GM11168 (cell line): ENCODE data around the gene GRHL3.

Experiments used
- in situ Hi-C: fragments of 300-500 bp; cut with MboI; formaldehyde crosslinking; loops from one replicate; pipeline ENCODE4 v1.12.0; 2022; ENCODE audit warnings: low sequenced_read_pairs; ENCODE audit not compliant: unreplicated experiment

The GRHL3 gene

GRCh38 chr1:24364605-24364974 lies 45.4 kb downstream of the GRHL3 start:
- in situ Hi-C loops = no loop called here

GRCh38 chr1:24364975-24365678 lies 46.0 kb downstream of the GRHL3 start:
- in situ Hi-C loops = no loop called here

- in situ Hi-C loops = no loop called here
Observed at GRCh38 chr1:24366707-24367106, 47.5 kb downstream of the GRHL3 start.

DNA sequence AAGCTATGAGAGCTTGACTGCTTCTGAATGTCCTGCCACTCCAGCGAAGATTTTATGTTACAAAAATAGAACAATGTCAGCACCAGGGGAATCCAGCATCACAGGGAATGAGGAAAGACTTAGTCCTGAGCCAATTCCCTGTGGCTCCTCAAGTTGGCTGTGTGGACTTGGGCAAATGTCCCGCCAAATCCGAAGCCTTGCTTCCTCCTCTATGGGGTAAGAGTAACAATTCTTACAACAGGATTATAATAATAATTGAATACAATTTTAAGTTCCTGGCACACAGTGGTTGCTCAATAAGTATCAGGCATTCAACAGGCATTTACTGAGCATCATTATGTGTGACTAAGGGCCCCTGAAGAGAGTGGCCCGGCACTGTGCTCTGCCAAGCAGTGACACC lies 50.0 kb downstream of the GRHL3 start:
- in situ Hi-C loops = no loop called here

DNA sequence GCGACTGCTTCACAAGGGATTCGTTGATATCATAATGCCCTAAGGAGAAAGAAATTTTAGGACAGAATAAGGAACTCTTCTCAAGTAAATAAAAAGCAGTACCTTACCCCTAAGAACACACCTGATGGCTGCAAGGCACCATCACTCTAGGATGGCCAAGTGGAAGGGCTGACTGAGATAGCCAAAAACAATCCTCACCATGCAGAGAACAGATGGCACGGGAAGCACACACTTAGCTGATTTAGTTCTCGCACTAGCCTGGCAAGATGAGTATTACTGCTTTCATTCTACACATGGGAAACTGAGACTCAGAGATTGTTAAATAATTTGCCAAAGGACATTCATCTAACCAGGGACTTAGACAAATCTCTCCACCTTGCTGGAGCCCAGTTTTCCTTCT lies 50.6 kb downstream of the GRHL3 start:
- in situ Hi-C loops = no loop called here

DNA sequence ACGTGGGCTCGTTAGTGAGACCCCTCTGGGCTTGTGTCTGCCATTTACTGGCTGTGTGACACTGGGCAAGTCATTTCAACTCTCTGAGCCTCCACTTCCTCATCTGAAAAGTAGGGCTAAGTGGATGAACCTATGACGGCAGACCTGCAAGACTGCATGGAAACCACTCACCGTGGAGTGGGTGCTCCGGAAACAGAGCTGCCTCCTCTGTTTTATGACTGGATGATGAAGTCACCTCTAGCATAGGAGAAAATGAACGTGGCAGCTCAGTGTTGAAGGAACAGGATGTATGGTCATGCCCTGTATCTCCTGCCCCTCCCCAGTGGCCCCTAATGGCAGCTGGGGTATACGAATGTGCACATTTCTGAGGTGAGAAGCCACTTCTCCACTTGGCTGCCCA lies 53.9 kb downstream of the GRHL3 start:
- in situ Hi-C loops = no loop called here

DNA sequence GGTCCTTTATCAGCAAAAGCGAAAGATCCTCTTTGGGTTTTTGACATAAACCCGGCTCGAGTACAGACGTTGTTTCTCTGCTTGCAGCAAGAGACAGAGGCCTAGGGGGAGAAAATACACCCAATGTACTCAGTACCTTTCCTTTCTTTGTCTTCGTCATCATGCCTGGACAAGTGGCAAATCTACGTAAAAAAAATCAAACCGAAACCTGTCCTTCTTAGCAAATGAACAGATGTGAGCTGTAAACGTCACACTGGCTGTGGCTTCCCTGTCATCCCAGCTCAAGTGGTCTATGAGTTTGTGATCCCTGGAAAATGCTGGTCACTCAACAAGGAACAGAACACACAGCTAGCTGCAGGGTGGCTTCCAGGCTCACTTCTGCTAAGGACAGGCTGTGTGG lies 54.6 kb downstream of the GRHL3 start:
- in situ Hi-C loops = no loop called here

DNA sequence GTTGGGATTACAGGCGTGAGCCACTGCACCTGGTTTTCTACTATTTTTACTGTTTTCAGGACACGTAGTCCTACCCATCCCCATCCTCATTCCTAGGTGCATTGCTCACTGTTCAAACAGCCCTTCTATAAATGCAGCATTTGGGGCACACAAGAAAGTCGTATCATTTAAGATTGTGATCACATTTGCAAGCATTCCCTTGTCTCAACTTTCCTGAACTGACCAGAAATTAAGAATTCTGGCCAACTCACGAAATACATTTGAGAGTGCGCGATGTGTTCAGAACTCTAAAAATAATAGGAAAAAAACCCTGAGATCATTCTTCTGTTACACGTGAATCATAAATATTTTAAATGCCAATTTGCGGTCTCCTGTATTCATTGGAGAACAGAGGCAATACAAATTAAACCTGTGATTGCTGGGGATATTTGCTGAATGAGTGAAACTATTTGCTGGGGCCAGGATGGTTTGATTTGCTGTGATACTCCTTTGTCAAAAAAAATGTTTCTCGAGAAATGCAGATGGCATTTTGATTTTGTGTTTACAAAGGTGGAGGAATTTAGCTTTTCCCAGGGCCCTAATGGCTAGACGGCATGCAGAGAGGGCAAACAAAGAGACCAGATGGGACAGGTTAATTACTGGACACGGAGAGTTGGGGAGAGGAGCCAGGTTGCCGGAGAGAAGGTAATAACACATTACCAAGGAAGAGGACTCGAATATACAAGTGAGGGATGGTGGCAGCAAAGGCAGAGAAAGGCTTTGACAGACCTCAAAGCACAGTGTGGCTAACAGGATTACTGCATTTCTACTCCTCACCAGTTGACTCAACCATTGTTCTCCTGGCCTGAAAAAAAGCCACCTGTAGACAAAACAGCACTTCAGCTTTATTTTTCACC lies 56.0 kb downstream of the GRHL3 start:
- in situ Hi-C loops = no loop called here

GRCh38 chr1:24379733-24380315 lies 60.7 kb downstream of the GRHL3 start:
- in situ Hi-C loops = no loop called here

GRCh38 chr1:24380508-24380907 lies 61.4 kb downstream of the GRHL3 start:
- in situ Hi-C loops = no loop called here

- in situ Hi-C loops = no loop called here
Observed at GRCh38 chr1:24381256-24381655, 62.1 kb downstream of the GRHL3 start.

DNA sequence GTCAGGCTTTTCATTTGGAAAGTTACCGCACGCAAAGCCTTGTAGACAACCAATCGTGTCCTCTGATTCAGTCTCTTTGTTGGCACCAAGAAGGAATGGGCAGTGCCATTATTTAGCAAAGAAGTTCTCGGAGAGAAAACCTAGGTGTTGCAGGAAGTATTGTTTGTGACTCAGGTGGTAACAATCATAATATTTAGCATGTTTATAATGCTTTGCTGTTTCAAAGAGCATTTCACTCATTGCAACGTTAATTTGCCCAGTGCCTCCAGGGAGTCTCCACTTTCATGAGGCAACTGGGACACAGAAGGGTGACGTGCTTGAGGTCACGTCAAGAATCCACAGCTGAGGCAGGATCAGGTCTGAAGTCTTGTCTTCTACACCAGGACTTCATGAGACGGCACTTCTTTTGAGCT lies 63.0 kb downstream of the GRHL3 start:
- in situ Hi-C loops = no loop called here

GRCh38 chr1:24383381-24383940 lies 64.3 kb downstream of the GRHL3 start:
- in situ Hi-C loops = no loop called here

- in situ Hi-C loops = no loop called here
Observed at GRCh38 chr1:24384251-24385090, 65.3 kb downstream of the GRHL3 start.

- in situ Hi-C loops = no loop called here
Observed at GRCh38 chr1:24385160-24385940, 66.2 kb downstream of the GRHL3 start.

DNA sequence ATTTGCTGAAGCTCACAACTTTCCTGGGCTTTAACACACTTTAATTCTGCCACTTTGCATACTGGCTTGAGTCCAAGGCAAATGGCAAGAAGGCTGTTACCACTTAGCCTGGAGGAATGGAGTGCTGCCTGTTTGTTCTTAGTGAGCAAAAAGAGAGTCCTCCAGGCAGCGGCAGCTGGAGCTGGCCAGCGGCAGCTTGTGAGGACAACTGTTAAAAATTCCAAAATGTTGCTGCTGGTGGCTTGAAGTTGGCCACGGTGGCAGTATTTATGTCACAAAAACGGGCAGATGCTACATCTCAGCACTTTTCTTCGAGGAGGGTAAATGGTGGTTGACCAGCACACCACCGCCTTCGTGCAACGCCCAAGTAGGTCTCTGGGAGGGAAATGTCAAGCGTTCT lies 67.1 kb downstream of the GRHL3 start:
- in situ Hi-C loops = no loop called here

- in situ Hi-C loops = no loop called here
Observed at GRCh38 chr1:24386931-24387330, 67.8 kb downstream of the GRHL3 start.

DNA sequence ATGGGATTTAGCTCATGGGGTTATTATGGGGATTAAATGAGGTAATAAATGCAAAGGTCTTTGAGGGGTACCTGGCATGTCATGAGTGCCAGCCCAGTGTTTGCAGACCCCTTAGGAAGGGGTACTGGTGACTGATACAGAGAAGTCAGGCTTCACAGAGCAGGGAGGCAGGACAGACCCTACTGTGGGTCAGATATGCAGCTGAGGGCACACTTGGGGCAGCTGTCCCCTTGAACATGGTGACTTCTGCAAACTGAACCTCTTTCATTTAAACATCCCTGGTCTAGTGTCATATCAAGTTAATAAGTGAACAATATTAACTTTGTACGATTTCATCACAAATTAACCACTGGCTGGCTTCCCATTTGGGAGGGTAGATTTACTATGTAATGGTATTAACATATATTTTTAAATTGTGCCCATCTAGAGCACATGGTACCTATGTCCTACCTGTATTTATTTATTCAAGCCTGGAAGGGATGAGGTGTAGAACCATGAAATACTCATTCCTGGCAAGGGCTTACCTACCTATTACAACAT lies 68.5 kb downstream of the GRHL3 start:
- in situ Hi-C loops = no loop called here

DNA sequence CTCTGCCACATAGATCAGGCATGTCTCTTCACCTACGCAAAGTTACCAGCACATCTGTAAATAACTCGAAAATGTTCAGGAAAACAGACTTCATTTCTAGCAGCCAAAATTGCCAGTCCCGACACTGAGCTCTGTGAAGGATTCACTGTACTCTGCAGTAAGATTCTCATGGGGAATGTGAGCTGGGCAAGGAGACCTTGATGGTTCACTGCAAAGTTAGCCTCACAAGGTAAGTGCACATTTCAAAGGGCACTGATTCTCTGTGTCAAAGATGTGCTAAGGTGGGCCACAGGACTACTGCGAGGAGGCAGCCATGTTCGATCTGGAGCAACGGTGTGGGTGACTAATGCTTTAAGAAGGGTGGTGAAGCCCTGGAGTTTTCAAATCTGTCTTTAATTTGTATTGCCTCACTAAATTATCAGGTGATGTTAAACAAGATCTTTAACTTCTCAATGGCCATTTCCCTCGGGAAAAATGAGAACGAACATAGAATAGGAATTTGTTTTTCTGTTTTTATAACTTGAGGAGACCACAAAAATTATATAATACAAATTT lies 69.3 kb downstream of the GRHL3 start:
- in situ Hi-C loops = no loop called here
